Cardiac fibroblast (primary cell): Measurements from ENCODE around the gene TMEFF2.
A peak's percentile ranks its signal among the peaks of the same experiment; 100 is the strongest.

Experiments
- DNase-seq, 2 donors: peaks; one replicate each; pipeline versions ENCODE4 v3.0.0 to v3.0.0-alpha.2; 2010; ENCODE audit warnings: low read depth in 2 of 2
- H3K4me3 ChIP-seq, 2 donors: replicated peaks in 1 of 2; 1 replicate in 1 of 2; 2 replicates in 1 of 2; pipeline ENCODE4 v1.5.1; 2011; ENCODE audit warnings: low read depth in 2 of 2, low read length in 2 of 2, mild to moderate bottlenecking in 2 of 2, moderate library complexity in 1 of 2
- CTCF ChIP-seq: IDR thresholded peaks from one replicate; pipeline ENCODE4 v1.5.1; 2011; ENCODE audit warnings: low read depth, mild to moderate bottlenecking, low read length, inconsistent platforms

The TMEFF2 gene

GRCh38 chr2:192201116-192201515, 6.4 kb upstream of the TMEFF2 start:
- no peak for DNase-seq
- H3K4me3 ChIP-seq, result no peak overlapping the region
- TF ChIP-seq CTCF, result no peak

GRCh38 chr2:192197357-192197756, 2.6 kb upstream of the TMEFF2 start:
- H3K4me3 ChIP-seq, result no peak overlapping the region
- peak in 1 of 2 donors; percentile 38 for DNase-seq
- peak; percentile 11 for TF ChIP-seq CTCF

- peak overlapping the region in 1 of 2 donors; percentile 57 for H3K4me3 ChIP-seq
- TF ChIP-seq CTCF, result no peak
- peak in 1 of 2 donors; percentile 34 for DNase-seq
Measured at GRCh38 chr2:192196421-192197194, 1.9 kb upstream of the TMEFF2 start.

- TF ChIP-seq CTCF, result no peak
- peak; percentile 35 to 43 for DNase-seq
- H3K4me3 ChIP-seq, result peak overlapping the region; percentile 57 to 61
Measured at GRCh38 chr2:192195548-192196418, 1.1 kb upstream of the TMEFF2 start.

GRCh38 chr2:192194265-192194865, 368 bp downstream of the TMEFF2 start:
- no peak for TF ChIP-seq CTCF
- peak overlapping the region; percentile 57 to 61 for H3K4me3 ChIP-seq
- DNase-seq, result peak in 1 of 2 donors; percentile 27

GRCh38 chr2:192190474-192190873, 4.3 kb downstream of the TMEFF2 start:
- TF ChIP-seq CTCF, result peak; percentile 60
- H3K4me3 ChIP-seq, result no peak overlapping the region
- DNase-seq, result peak; percentile 69 to 72
